LNCAP (cell line): Measurements from ENCODE around the gene INPP4A.
A peak's percentile ranks its signal among the peaks of the same experiment; 100 is the strongest.

ENCODE experiments used
- CTCF ChIP-seq: fragments of 450-650 bp; IDR thresholded peaks from 2 replicates; pipeline ENCODE4 v1.5.1; 2017; ENCODE audit warnings: mild to moderate bottlenecking

INPP4A gene

GRCh38 chr2:98514096-98514639, 69.5 kb downstream of the INPP4A start:
- TF ChIP-seq CTCF: no peak

- no peak for TF ChIP-seq CTCF
Observed at GRCh38 chr2:98514879-98515249, 70.2 kb downstream of the INPP4A start.

- no peak for TF ChIP-seq CTCF
Observed at GRCh38 chr2:98515250-98515991, 70.8 kb downstream of the INPP4A start.

- no peak for TF ChIP-seq CTCF
Observed at GRCh38 chr2:98516571-98516970, 71.9 kb downstream of the INPP4A start.

- no peak for TF ChIP-seq CTCF
Observed at GRCh38 chr2:98517636-98518035, 73.0 kb downstream of the INPP4A start.

GRCh38 chr2:98518101-98518500, 73.4 kb downstream of the INPP4A start:
- TF ChIP-seq CTCF: 0 out of 2 replicates have a peak, but pooled peaks have one; percentile 12

GRCh38 chr2:98519156-98519555, 74.5 kb downstream of the INPP4A start:
- TF ChIP-seq CTCF: no peak

GRCh38 chr2:98519851-98520250, 75.2 kb downstream of the INPP4A start:
- TF ChIP-seq CTCF: no peak
